A549 (cell line): ENCODE measurements around the gene SLC6A7. TPM values are rescaled to one million over a fixed set of nuclear protein-coding genes. Genes with fewer than 3 reads are reported as not detected.

Source experiments
- ATAC-seq, 2 experiments: fragments of 200-7000 bp in 1 of 2; fragments of >200 bp in 1 of 2; cut with Nextera tagmentation in 1 of 2; cut with Tn5 transposase in 1 of 2; 3 replicates each; pipeline versions ENCODE4 v1.8.0 to v1.9.1; 2018 to 2020; ENCODE audit warnings: mild to moderate bottlenecking in 1 of 2, moderate library complexity in 1 of 2
- CTCF ChIA-PET: fragments of 300-600 bp; sonication (Branson Sonifier 250); formaldehyde crosslinking; extraction: SDS; loops from one replicate; lab custom pipeline; 2021; ENCODE audit warnings: antibody characterized with exemption, inconsistent platforms; lab: Yijun Ruan, JAX
- POLR2A ChIA-PET: fragments of 350-600 bp; formaldehyde crosslinking; extraction: SDS; loops from one replicate; lab custom pipeline; 2021; ENCODE audit warnings: antibody characterized with exemption, inconsistent platforms; lab: Yijun Ruan, JAX
- DNase-seq, 2 experiments: peaks; one replicate each; pipeline versions ENCODE4 v3.0.0 to v3.0.0-alpha.2; 2011 to 2016; ENCODE audit warnings: low read depth in 1 of 2, low spot score in 1 of 2
- FAIRE-seq: peaks from 2 replicates; lab custom pipeline; 2011; peaks lifted over from hg19 to GRCh38; lab: Jason Lieb, UNC
- H3K27ac ChIP-seq, 2 experiments: fragments of >200 bp; sonication (Bioruptor Twin); formaldehyde crosslinking; 3 replicates each; pipeline ENCODE4 v1.5.1; 2016 to 2017
- H3K4me1 ChIP-seq: fragments of >200 bp; sonication (Bioruptor Twin); formaldehyde crosslinking; 3 replicates; pipeline ENCODE4 v1.6.1; 2016
- H3K4me2 ChIP-seq: fragments of >200 bp; sonication (Bioruptor Twin); formaldehyde crosslinking; 3 replicates; pipeline ENCODE4 v1.6.1; 2016
- H3K4me3 ChIP-seq: fragments of >200 bp; sonication (Bioruptor Twin); formaldehyde crosslinking; 3 replicates; pipeline ENCODE4 v1.5.1; 2016
- H3K9me3 ChIP-seq: fragments of >200 bp; sonication (Bioruptor Twin); formaldehyde crosslinking; 3 replicates; pipeline ENCODE4 v1.6.1; 2016
- CBX8 ChIP-seq: fragments of 200-600 bp; sonication (generic); IDR thresholded peaks from 2 replicates; pipeline ENCODE4 v1.6.1; 2016
- EHMT2 ChIP-seq: fragments of 200-600 bp; sonication (generic); IDR thresholded peaks from 2 replicates; pipeline ENCODE4 v1.6.1; 2016; ENCODE audit warnings: antibody characterized with exemption, low read depth, mild to moderate bottlenecking, moderate library complexity
- ESRRA ChIP-seq: fragments of 150-350 bp; IDR thresholded peaks from 2 replicates; pipeline ENCODE4 v1.6.1; 2014; ENCODE audit warnings: mild to moderate bottlenecking, low read length, borderline replicate concordance
- HOXB5 ChIP-seq: fragments of 250-450 bp; sonication (Bioruptor Pico); IDR thresholded peaks from 2 replicates; pipeline ENCODE4 v1.5.0; 2020; ENCODE audit warnings: mild to moderate bottlenecking, moderate library complexity
- JUNB ChIP-seq: fragments of >200 bp; sonication (Bioruptor Twin); formaldehyde crosslinking; IDR thresholded peaks from 2 replicates; pipeline ENCODE4 v1.6.1; 2016
- KDM1A ChIP-seq: fragments of 200-600 bp; sonication (generic); IDR thresholded peaks from 2 replicates; pipeline ENCODE4 v1.6.1; 2016; ENCODE audit warnings: low read depth, mild to moderate bottlenecking
- MAZ ChIP-seq: fragments of 150-350 bp; IDR thresholded peaks from 2 replicates; pipeline ENCODE4 v1.6.1; 2014; ENCODE audit warnings: antibody characterized with exemption, low read depth, low read length, borderline replicate concordance
- RAD21 ChIP-seq, 2 experiments: fragments of >200 bp in 1 of 2; sonication (Bioruptor Twin) in 1 of 2; formaldehyde crosslinking in 1 of 2; IDR thresholded peaks in 1 of 2; conservative IDR thresholded peaks in 1 of 2; 2 replicates in 1 of 2; 3 replicates in 1 of 2; pipeline ENCODE4 v1.6.1; 2012 to 2018; ENCODE audit warnings: inconsistent platforms in 1 of 2
- RARB ChIP-seq: fragments of 250-450 bp; sonication (Bioruptor Pico); IDR thresholded peaks from 2 replicates; pipeline ENCODE4 v1.8.0; 2021; ENCODE audit warnings: mild to moderate bottlenecking, moderate library complexity
- SMC3 ChIP-seq: fragments of >200 bp; sonication (Bioruptor Twin); formaldehyde crosslinking; IDR thresholded peaks from 3 replicates; pipeline ENCODE4 v1.6.1; 2018; ENCODE audit warnings: inconsistent platforms
- WGBS: methylation state at CpG from one replicate; pipeline ENCODE4 v1.1.6; 2017; ENCODE audit errors: missing lambda C conversion rate; 5-methylcytosine and 5-hydroxymethylcytosine counted together
- polyA plus RNA-seq, 4 experiments: library from polyadenylated mRNA; depleted of rRNA in 3 of 4; stranded (reverse); fragments of >200 nt; fragmentation: RNase III in 1 of 4; extraction: RNeasy Plus Mini Kit Qiagen cat#74134 plus additional on column Dnase treatment in 1 of 4; gene quantifications; 2 replicates in 3 of 4; 3 replicates in 1 of 4; pipeline ENCODE4 v1.2.3, GENCODE V29; 2011 to 2017
- TF ChIP-seq, protein P1 (sequence below): fragments of >200 bp; sonication (Bioruptor Twin); formaldehyde crosslinking; IDR thresholded peaks from 3 replicates; pipeline ENCODE4 v1.6.1; 2016
- TF ChIP-seq, protein P2 (sequence below): fragments of >200 bp; sonication (Bioruptor Twin); formaldehyde crosslinking; IDR thresholded peaks from 3 replicates; pipeline ENCODE4 v1.5.1; 2016
- TF ChIP-seq, protein P3 (sequence below): fragments of 150-350 bp; IDR thresholded peaks from 2 replicates; pipeline ENCODE4 v1.6.1; 2014; ENCODE audit warnings: low read depth, mild to moderate bottlenecking, low read length
- TF ChIP-seq, protein P4 (sequence below): IDR thresholded peaks from 2 replicates; pipeline ENCODE4 v1.6.1; 2012
- TF ChIP-seq, protein P5 (sequence below): fragments of 250-450 bp; sonication (Bioruptor Pico); IDR thresholded peaks from 2 replicates; pipeline ENCODE4 v1.5.0; 2021; ENCODE audit warnings: mild to moderate bottlenecking, moderate library complexity, borderline replicate concordance

The SLC6A7 gene
- polyA plus RNA-seq, 2 of the 4 experiments (the other 2 are of a cell fraction): not detected

GRCh38 chr5:150158170-150158949 lies 31.5 kb upstream of the SLC6A7 start:
- H3K4me3 ChIP-seq: no peak overlapping the region
- WGBS: 54% methylated on average over 12 of the region's 12 CpGs
- POLR2A ChIA-PET: no interaction called here
- FAIRE-seq: no peak
- H3K4me2 ChIP-seq: no peak overlapping the region
- no peak for ATAC-seq
- H3K4me1 ChIP-seq: 0 out of 3 replicates have a peak, but pooled peaks cover 3% of the 10 kb centered on the region
- no peaks in the 10 kb centered on the region for H3K9me3 ChIP-seq
- no peak for DNase-seq
- TF ChIP-seq, protein P1, sequence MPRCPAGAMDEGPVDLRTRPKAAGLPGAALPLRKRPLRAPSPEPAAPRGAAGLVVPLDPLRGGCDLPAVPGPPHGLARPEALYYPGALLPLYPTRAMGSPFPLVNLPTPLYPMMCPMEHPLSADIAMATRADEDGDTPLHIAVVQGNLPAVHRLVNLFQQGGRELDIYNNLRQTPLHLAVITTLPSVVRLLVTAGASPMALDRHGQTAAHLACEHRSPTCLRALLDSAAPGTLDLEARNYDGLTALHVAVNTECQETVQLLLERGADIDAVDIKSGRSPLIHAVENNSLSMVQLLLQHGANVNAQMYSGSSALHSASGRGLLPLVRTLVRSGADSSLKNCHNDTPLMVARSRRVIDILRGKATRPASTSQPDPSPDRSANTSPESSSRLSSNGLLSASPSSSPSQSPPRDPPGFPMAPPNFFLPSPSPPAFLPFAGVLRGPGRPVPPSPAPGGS: no peak
- no peak for TF ChIP-seq SMC3
- TF ChIP-seq JUNB: no peak
- no peak for TF ChIP-seq HOXB5 (CRISPR knock-in tag)
- CTCF ChIA-PET: interaction anchor here (0.6 to 8.8 kb wide), 11 partner anchors 13 to 192 kb away, joined by 3 to 140 read pairs (median 4); no protein-coding TSS in a partner anchor
- no peak overlapping the region for H3K27ac ChIP-seq

- TF ChIP-seq EHMT2 (no peak), MAZ (no peak), RAD21 (conservative IDR thresholded peaks at IDR 0.05 in 1 of 2, IDR thresholded peaks at IDR 0.05 in 1 of 2) (no peak), CBX8 (no peak), KDM1A (no peak), RARB (CRISPR knock-in tag) (no peak), ESRRA (no peak), SMC3 (no peak)
- TF ChIP-seq, protein P2, sequence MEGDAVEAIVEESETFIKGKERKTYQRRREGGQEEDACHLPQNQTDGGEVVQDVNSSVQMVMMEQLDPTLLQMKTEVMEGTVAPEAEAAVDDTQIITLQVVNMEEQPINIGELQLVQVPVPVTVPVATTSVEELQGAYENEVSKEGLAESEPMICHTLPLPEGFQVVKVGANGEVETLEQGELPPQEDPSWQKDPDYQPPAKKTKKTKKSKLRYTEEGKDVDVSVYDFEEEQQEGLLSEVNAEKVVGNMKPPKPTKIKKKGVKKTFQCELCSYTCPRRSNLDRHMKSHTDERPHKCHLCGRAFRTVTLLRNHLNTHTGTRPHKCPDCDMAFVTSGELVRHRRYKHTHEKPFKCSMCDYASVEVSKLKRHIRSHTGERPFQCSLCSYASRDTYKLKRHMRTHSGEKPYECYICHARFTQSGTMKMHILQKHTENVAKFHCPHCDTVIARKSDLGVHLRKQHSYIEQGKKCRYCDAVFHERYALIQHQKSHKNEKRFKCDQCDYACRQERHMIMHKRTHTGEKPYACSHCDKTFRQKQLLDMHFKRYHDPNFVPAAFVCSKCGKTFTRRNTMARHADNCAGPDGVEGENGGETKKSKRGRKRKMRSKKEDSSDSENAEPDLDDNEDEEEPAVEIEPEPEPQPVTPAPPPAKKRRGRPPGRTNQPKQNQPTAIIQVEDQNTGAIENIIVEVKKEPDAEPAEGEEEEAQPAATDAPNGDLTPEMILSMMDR: no peak
- TF ChIP-seq, protein P3, sequence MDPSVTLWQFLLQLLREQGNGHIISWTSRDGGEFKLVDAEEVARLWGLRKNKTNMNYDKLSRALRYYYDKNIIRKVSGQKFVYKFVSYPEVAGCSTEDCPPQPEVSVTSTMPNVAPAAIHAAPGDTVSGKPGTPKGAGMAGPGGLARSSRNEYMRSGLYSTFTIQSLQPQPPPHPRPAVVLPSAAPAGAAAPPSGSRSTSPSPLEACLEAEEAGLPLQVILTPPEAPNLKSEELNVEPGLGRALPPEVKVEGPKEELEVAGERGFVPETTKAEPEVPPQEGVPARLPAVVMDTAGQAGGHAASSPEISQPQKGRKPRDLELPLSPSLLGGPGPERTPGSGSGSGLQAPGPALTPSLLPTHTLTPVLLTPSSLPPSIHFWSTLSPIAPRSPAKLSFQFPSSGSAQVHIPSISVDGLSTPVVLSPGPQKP: no peak
- TF ChIP-seq, protein P4, sequence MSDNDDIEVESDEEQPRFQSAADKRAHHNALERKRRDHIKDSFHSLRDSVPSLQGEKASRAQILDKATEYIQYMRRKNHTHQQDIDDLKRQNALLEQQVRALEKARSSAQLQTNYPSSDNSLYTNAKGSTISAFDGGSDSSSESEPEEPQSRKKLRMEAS: no peak
- TF ChIP-seq, protein P5, sequence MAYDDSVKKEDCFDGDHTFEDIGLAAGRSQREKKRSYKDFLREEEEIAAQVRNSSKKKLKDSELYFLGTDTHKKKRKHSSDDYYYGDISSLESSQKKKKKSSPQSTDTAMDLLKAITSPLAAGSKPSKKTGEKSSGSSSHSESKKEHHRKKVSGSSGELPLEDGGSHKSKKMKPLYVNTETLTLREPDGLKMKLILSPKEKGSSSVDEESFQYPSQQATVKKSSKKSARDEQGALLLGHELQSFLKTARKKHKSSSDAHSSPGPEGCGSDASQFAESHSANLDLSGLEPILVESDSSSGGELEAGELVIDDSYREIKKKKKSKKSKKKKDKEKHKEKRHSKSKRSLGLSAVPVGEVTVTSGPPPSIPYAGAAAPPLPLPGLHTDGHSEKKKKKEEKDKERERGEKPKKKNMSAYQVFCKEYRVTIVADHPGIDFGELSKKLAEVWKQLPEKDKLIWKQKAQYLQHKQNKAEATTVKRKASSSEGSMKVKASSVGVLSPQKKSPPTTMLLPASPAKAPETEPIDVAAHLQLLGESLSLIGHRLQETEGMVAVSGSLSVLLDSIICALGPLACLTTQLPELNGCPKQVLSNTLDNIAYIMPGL (CRISPR knock-in tag): no peak
- no peak overlapping the region for H3K4me2 ChIP-seq
- H3K4me3 ChIP-seq: no peak overlapping the region
- FAIRE-seq: no peak
- H3K9me3 ChIP-seq: no peaks in the 10 kb centered on the region
- POLR2A ChIA-PET: no interaction called here
- WGBS: 89% methylated on average over 4 of the region's 6 CpGs
- no peak for DNase-seq
- ATAC-seq: no peak
- H3K4me1 ChIP-seq: peaks cover 8% of the 10 kb centered on the region; the same call in 1 of the 3 replicates
- H3K27ac ChIP-seq: no peak overlapping the region
- CTCF ChIA-PET: interaction anchor here (0.6 to 8.8 kb wide), 11 partner anchors 16 to 192 kb away, joined by 3 to 140 read pairs (median 4); no protein-coding TSS in a partner anchor
These were observed 30.8 kb upstream of the SLC6A7 start for GRCh38 chr5:150159031-150159430.
